Activated CD4-positive, CD25-positive, alpha-beta regulatory T cell treated with anti-CD3 and anti-CD28 coated beads, Interleukin-2, amount 50 U/mL, for 72 hours (primary cell): ENCODE data around the gene VPS41.
"Not testable (repeated sequence)": the region's sequence is repeated elsewhere in the genome, so short reads cannot be mapped to it uniquely, and the experiment has no call there.

ENCODE experiments used
- DNase-seq: peaks from one replicate; pipeline ENCODE4 v3.0.0; 2021

Gene VPS41

DNA sequence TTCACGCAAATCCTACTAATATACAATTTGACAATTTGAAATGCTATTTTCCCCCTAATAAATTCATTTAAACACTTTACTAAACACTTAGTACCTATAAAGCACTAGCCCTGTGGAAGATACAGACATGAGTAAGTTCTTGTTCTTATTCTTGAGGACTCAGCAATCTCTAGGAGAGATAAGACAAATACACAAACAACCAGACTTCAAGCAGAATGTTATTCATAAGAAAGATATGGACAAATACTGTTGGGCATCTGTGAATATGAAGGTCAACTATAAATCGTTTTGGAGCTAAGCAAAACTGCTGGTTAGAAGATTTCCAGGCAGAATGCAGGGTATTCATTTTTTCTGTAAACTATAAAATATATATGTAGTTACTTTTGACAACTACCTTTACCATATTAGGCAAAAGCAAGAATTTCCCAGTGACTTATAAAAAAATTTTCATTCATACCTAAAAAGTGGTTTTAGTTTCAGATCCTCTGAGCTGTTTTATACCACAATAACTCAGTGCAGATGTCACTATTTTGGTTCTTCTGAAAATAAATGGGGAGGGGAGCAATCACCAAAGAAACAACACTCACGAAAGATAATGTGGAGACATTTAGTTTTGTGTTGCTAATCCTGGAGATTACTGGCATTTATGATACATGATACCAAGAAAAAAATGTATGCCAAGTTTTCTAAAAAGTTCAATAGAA is 3.8 kb downstream of the VPS41 start:
- no peak for DNase-seq

DNA sequence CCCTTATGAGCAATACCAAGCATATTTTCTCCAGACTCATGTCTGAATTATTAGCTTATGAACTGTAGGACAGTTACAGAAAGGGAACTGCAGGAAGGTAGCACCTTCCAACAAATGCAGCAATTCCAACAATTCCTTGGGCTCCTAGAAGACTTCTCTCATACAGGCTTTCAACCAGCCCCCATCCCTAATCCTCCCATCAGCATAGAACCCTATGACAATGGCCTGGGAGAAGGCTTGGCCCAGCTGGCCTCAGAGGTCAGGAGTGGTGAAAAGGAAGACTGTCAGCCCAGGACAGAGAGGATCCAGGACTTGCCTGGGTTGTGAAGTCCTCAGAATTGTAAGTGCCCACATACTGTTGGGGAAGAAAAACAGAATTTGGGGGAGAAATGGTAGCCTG is 5.9 kb downstream of the VPS41 start:
- DNase-seq: no peak

DNA sequence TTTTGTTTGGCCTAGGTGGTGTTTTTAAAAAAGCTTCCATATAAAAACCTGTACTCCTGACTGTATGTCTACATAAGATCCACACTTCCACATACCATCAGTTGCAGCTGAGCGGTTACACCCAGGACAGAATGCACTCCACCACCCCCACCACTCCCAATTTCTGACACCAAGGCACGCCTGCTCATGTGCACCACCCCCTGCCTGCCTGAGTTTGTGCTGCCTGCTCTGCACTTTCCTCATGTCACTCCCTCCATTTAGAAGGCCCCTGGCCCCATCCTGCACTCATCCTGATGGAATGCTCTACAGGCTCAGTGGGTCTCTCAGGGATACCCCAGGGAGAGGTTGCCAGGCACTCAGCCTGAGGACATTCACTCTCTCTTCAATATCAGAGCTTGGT is 6.5 kb downstream of the VPS41 start:
- no peak for DNase-seq

DNA sequence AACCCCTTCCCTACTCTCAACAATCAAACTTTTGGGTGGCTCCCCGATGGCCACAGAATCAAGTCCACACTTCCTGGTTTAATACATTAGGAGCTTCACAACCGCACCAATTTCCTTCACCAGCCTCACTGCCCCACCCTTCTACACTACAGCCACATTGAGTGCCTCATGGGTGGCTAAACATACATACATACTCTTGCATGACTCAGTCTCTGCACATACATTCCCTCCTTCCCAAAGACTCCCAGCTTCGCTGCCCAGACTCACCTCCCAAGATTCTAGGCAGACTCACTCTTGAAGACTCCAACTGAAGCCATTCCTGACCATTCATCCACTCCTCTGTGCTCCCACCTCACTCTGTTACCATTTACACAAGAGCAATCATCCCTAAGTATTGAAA is 15.9 kb downstream of the VPS41 start:
- no peak for DNase-seq

DNA sequence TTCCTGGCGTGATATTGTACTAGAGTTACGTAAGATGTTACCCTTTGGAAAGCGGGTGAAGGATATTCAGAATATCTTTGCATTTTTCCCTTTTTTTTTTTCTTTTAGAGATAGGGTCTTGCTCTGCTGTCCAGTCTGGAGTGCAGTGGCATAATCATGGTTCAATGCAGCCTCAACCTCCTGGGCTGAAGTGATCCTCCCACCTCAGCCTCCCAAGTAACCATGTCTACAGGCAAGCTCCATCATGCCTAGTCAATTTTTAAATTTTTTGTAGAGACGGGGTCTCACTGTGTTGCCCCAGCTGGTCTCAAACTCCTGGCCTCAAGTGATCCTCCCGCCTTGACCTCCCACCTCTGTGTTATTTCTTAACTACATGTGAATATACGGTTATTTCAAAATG is 18.4 kb downstream of the VPS41 start:
- no peak for DNase-seq

DNA sequence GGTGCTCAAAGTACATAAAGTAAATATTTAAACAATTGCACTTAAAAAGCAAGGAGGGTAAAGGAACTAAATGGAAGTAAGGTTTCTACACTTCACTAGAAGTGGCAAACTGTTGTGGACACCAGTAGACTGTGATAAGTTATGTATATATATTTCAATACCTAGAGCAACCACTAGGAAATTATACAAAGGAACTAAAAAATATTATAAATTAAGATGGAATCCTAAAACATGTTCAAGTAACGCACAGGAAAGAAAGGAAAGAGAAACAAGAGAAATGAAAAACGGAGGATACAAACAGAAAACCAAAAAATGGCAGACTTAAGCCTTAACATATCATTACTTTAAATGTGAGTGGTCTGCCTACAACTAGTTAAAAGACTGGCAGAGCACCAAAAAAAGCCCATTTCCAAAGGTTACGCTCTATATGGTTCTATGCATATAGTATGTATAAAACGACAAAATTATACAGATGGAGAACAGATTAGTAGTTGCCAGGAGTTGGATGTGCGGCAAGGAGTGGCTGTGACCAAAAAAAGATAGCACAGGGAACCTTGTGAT is 19.0 kb downstream of the VPS41 start:
- no peak for DNase-seq

DNA sequence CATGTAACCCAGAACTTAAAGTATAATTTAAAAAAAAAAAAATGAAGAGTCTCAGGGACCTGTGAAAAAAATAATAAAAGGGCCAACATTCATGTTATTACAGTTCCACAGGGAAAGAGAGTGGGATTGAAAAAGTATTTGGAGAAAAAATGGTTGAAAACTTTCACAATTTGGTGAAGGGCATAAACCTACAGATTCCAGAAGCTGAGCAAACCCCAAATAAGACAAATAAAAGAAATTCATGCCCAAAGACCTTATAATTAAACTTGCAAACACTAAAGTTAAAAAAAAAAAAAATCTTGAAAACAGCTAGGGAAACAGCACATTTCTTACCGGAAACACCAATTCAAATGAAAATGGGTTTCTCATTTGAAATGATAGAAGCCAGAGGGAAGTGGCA is 19.9 kb downstream of the VPS41 start:
- DNase-seq: no peak

DNA sequence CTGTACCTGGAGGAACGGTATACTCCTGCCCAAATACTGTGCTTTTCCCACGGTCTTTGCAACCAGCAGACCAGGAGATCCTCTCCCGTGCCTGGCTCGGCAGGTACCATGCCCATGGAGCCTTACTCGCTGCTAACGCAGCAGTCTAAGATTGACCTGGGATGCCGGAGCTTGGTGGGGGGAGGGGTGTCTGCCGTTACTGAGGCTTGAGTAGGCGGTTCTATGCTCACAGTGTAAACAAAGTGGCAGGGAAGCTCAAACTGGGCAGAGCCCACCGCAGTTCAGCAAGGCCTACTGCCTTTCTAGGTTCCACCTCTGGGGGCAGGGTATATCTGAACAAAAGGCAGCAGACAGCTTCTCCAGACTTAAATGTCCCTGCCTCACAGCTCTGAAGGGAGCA is 22.7 kb downstream of the VPS41 start:
- DNase-seq: no peak

DNA sequence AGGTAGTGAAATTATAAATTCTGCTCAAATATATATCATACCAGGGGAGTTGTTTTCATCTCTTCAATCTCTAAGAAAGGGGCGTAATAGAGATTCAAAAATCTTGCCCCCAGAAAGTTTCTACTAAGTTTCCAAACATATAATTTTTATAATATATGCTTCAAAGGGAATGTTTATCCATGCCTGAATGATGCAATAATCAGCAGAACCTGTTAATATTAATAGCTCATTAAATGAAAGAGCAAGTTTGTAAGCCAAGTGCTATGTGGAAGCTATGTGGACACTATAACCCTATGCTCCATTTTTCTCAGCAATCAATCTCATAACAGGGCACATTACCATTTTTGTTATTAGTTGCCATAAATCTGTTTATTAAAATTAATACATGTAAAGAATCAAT is 25.3 kb downstream of the VPS41 start:
- DNase-seq: no peak

DNA sequence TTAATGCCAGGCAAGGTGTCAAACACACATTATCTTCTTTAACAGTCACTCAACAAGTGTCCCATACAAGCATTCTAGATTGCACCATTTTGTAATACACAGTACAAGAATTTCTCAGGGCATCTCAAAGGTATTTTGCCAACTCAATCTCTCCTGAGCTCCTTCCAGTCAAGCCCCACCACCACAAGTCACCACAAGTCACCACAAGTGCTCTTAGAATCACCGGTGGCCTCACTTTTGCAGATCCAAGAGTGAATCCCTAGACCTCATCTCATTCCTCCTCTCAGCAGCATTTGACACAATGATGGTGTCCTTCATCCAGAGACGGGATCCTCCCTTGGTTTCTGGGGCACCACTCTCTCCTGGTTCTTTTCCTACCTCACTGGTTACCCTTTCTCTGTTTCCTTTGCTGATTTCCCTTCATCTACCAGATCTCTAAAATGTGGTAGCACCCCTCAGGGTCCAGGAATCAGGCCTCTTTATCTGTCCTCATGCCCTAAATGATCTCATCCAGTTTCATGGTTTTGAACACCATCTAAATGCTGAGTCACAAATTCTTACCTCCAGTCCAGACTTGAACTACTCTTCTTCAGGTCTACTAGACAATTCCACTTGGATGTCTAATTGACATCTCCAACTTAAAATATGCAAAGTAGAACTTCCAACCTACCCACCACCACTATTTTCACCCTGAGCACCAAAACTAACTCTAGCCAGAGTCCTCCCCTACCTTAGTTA is 26.9 kb downstream of the VPS41 start:
- no peak for DNase-seq

DNA sequence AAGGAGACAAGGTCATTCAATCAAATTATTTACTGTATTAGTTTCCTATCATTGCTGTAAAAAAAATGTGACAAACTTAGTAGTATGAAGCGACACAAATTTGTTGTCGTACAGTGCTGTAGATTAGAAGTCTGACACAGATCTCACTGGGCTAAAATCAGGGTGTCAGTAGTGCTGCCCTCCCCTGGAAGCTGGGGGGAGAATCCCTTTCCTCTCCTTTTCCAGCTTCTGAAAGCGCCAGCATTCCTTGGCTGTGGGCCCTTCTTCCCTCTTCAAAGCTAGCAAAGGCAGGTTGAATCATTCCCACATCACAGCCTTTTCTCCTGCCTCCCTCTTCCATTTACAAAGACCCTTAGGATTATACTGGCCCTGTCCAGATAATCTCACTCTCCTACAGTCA is 28.0 kb downstream of the VPS41 start:
- no peak for DNase-seq

DNA sequence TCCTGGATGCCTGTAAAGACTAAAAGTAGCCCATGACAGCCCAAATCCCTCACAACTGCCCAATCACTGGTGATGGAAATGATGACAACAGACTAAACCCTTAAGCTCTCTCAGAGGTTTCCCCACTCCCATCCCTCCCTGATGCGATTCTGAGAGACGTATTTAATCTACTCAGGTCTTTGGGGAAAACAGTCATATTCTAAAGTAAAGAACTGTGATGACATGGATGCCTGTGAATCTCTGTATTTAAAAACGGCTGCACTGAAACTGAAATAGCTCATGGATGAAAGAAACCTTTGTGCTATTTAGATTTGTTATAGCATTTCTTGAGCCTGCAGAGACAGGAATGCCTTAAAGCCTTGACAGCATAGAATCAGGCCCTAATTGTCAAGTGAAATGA is 28.5 kb downstream of the VPS41 start:
- no peak for DNase-seq

DNA sequence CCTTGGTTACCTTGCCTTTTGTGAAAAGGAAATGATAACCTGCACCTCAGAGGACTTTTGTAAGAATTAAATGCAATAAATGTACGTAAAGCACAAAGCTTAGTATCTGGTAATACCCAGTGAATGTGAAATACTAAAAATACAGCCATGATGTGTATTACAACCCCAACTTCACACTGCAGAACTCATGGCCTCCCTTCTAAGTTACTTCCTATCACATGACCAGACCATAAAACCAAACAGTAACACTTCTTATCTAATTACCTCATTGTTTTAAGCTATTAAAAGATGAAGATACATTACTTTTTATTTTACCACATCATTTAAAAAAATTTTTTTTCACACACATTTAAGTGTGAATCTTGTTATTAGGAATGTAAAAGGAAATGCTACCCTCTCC is 29.0 kb downstream of the VPS41 start:
- DNase-seq: no peak

DNA sequence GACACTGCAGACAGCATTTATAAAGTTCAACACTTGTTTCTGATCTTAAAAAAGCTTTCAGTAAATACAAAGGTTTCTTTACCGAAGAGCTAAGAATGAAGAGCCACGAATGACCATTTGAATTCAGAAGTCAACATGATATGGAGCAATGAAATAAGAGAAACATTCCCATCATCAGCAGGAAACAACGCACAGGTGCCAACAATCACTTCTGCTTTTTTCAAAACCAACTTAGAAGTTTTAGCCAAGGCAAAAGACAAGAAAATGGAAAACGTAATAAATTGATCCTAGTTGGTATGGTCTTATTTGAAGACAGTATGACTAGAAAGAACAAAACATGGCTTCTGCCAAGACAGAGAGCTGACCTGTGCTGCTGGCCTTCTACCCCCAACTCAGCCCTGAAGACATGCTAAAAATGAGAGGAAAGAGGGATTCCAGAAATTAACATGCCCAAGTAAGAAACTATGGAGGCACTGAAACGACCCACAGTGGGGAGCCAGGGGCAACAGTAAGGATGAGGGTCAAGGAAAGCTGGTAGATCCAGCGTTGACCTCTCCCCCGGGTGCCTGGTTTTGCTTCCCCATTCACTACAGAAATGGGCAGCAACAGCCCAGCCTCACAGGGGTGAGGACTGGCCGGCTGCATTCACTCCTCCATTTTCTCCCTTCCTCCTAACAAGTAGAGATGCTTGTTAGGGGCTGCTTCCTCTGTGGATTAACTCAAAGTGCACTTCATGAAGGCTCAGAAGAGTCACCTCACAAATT is 30.1 kb downstream of the VPS41 start:
- no peak for DNase-seq

DNA sequence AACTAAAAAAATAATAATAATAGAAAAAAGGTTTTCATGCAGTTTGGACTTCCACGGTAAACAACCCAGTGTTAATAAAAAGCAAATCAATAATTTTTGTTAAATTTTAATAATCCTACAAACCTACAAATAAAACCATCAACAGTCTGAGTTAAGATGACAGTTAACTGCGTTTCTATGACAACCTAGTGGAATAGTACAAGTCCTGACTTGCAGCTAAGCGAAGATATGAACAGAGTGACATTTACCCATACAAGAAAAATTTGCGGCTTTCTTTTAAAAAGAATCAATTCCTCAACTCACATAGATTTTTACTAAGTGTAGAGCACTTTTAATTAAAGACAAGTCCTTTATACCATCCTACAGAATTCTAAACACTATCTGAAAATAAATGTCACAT is 35.6 kb downstream of the VPS41 start:
- DNase-seq: no peak

DNA sequence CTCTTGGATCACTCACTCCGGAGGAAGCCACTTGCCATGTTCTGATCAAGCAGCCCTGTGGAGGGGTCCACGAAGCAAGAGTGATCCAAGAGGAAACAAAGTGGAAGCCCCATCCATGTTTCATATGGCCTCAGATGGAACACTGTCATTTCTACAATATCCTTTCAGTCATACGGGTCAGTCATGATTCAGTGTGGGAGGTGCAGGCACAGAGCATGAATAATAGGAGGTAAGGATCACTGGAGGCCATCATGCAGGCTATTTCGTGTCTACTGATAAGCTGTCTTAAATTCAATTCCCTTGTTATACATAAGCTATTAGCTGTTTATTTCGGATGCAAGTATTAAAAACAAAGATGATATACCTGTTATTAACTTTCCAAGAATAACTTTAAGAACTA is 36.8 kb downstream of the VPS41 start:
- no peak for DNase-seq

DNA sequence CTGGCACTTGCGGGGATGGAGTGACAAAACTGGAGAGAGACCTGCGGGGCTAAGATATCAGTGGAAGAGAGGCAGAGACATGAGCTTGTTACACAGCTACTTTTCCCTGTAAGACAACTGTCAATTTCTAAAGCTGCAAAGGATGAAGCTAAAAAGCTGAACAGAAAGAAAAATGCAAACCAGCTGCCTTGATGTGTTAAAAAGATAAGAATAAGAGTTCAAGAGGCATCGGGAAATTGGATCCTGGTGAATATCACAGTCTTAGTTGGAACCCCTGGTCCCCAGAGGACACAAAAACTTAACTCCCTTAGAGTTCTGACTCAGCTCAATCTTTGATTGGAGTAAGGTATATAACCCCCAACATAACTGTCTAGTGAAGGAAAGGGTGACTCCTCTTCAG is 38.8 kb downstream of the VPS41 start:
- no peak for DNase-seq

DNA sequence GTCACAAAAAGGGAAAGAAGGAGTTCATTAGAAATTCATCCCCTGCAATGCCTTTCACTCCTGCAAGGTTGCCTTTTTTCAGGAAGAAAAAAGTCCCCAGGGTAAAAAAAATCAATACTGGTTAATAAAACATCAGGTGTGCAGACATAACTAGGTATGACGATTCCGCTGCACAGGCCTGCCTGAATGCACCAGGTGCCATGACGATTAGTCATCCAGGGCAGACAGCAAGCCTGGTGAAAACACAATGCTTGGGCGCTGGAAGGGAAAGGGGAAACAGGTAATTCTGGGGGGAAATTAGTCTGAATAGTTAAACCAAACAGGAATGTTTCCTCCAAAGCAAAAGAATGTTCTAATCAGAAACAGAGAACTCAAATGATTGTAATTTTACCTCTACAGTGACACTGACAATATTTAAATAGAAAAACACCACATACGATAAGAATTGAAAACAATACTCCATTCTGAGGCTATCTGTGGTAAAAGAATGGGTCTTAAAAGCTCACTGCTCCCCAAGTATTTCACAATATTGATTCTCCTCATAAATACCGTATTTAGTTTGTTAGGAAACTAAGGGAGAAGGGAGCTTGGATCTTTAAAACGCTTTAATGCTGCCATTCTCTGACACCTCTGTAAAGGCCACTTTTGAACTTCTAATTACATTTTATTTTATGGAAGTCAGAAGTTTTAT is 45.2 kb downstream of the VPS41 start:
- no peak for DNase-seq

DNA sequence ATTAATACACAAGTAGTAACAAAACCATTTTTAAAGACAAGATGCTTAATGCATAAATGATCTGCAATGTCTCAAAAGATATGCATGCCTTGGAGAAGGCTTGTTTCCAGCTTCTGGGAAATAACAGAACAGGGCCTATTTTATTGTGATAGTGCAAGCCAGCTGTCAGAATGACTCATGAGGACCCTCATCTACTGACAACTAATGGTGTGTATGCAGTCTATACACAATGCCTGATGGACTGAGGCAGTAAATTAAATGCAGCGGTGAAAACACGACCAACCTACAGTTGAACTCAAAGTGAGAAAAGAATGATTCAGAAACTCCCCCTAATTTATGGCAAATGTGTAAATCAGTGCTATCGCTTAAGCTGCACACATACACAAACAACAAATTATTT is 46.3 kb downstream of the VPS41 start:
- no peak for DNase-seq

DNA sequence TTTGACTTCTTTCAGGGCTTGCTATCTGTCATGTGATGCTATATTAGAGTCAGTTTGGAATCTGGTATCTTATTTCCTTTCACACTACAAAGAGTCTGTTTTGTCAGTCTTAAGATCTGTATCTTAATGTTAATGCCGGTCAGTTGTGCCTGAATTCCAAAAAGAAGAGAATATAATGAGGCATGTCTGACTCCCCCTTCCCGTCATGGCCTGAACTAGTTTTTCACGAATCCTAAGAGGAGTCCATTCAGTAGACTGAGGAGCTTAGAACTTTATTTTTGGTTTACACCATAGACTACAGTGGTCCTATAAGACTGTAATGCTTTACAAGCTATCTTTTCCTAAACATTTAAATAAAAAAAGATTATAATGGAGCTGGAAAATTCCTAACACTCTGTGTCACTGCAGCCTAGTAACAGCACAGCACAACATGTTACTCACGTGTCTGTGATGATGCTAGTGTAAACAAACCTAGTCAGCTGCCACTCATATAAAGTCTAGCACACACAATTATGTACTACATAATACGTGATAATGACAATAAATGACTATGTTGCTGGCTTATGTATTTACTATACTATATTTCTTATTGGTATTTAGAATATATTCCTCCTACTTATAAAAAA is 50.6 kb downstream of the VPS41 start:
- DNase-seq: no peak

DNA sequence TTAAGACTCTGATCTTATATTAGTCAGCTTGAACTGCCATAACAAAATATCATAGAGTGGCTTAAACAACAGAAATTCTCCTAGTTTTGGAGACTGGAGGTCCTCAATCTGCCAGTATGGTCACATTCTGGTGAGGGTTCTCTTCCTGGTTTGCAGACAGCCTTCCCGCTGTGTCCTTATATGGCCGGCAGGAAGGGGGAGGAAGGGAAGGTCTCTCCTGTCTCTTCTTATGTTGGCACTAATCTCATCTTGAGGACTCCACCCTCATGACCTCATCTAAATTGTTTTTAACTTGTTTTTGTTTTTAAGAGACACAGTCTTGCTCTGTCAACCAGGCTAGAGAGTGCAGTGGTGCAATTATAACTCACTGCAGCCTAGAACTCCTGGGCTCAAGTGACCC is 53.1 kb downstream of the VPS41 start:
- no peak for DNase-seq

DNA sequence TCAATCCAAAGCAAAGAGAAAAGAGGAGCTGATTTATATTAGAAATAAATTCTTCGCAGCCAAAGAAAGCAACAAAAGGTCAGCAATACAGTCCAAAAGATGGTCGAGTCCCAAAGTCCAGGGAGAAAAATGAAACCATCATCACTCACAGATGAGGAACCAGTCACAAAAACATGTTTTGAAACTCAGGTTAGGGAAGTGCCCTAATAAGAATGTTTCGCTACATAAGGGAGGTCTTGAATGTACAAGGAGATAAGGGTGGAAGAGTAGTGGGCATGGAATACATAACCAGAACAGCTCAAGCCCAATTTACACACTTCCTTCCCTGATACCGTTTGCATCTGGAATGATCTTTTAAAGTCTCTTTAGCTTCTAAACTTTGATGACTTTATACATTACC is 53.6 kb downstream of the VPS41 start:
- no peak for DNase-seq

DNA sequence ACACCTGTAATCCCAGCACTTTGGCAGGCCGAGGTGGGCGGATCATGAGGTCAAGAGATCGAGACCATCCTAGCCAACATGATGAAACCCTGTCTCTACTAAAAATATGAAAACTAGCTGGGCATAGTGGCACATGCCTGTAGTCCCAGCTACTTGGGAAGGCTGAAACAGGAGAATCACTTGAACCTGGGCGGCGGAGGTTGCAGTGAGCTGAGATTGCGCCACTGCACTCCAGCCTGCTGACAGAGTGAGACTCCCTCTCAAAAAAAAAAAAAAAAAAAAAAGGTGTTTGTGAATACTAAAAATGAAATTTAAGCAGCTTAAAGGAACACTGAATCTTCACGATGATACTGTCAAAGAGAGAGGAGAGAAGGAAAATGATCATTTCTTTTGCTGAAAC is 54.0 kb downstream of the VPS41 start:
- not testable (repeated sequence) for DNase-seq
